Esophagus muscularis mucosa (tissue), 3 donors: Measurements from ENCODE around the gene GRID1.

Experiments
- POLR2A ChIP-seq: fragments of 450-650 bp; IDR thresholded peaks from one replicate; pipeline ENCODE4 v1.6.1; 2017; ENCODE audit warnings: antibody characterized with exemption, moderate library complexity, mild to moderate bottlenecking, low read depth
- TF ChIP-seq, protein P1 (sequence below), 3 experiments: fragments of 200-600 bp in 2 of 3; fragments of 450-650 bp in 1 of 3; sonication (generic) in 2 of 3; IDR thresholded peaks; one replicate each; pipeline ENCODE4 v1.5.1; 2017 to 2019; ENCODE audit warnings: antibody characterized with exemption in 3 of 3, mild to moderate bottlenecking in 2 of 3, moderate library complexity in 1 of 3

DNA sequence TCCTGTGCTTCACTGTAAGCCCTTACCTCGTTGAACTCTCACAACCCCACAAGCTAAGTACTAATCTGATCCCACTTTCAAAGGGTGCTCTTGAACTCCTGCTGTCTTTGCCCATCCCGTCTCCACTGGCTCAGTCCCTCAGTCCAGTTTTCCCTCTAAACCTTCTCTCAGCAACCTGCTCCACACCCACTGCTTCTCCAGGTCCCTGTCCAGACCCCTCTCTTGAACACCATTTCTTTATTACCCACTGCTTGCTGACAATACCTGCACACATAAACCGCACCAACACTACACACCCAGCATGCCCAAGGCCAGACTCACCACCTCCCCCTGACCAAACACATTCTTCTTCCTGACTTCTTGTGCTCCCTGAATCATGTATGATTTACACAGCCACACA, 343.3 kb downstream of the GRID1 start:
- TF ChIP-seq, protein P1, sequence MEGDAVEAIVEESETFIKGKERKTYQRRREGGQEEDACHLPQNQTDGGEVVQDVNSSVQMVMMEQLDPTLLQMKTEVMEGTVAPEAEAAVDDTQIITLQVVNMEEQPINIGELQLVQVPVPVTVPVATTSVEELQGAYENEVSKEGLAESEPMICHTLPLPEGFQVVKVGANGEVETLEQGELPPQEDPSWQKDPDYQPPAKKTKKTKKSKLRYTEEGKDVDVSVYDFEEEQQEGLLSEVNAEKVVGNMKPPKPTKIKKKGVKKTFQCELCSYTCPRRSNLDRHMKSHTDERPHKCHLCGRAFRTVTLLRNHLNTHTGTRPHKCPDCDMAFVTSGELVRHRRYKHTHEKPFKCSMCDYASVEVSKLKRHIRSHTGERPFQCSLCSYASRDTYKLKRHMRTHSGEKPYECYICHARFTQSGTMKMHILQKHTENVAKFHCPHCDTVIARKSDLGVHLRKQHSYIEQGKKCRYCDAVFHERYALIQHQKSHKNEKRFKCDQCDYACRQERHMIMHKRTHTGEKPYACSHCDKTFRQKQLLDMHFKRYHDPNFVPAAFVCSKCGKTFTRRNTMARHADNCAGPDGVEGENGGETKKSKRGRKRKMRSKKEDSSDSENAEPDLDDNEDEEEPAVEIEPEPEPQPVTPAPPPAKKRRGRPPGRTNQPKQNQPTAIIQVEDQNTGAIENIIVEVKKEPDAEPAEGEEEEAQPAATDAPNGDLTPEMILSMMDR (IDR thresholded peaks at IDR 0.05) = no peak
- TF ChIP-seq POLR2A = no peak
